H54 (cell line): ENCODE results near the gene MAPK10.
"Not testable (repeated sequence)": the region's sequence is repeated elsewhere in the genome, so short reads cannot be mapped to it uniquely, and the experiment has no call there.

Experiments
- DNase-seq: peaks from one replicate; pipeline ENCODE4 v3.0.0; 2011; ENCODE audit warnings: low spot score, mixed read lengths; ENCODE audit not compliant: insufficient read length
- FAIRE-seq: peaks from 3 replicates; lab custom pipeline; 2011; peaks lifted over from hg19 to GRCh38; lab: Jason Lieb, UNC
- POLR2A ChIP-seq: IDR thresholded peaks from 2 replicates; pipeline ENCODE4 v1.6.1; 2011; ENCODE audit warnings: low read depth, mild to moderate bottlenecking, low read length

Gene MAPK10

GRCh38 chr4:86366920-86367319 lies 7.1 kb upstream of the MAPK10 start:
- FAIRE-seq (no peak), DNase-seq (no peak)

GRCh38 chr4:86362510-86362909 lies 2.7 kb upstream of the MAPK10 start:
- no peak for TF ChIP-seq POLR2A
- FAIRE-seq (no peak), DNase-seq (no peak)

More at GRCh38 chr4:86366920-86367319, 7.1 kb upstream of the MAPK10 start:
- TF ChIP-seq POLR2A: no peak

GRCh38 chr4:86358257-86358656 lies 1.6 kb downstream of the MAPK10 start:
- TF ChIP-seq POLR2A: no peak
- DNase-seq: no peak
- FAIRE-seq: no peak

- DNase-seq (no peak), FAIRE-seq (no peak)
- no peak for TF ChIP-seq POLR2A
Observed at GRCh38 chr4:86357608-86358007, 2.2 kb downstream of the MAPK10 start.

GRCh38 chr4:86356425-86357210 lies 3.2 kb downstream of the MAPK10 start:
- FAIRE-seq (no peak), DNase-seq (no peak)
- no peak for TF ChIP-seq POLR2A

- no peak for TF ChIP-seq POLR2A
- FAIRE-seq (no peak), DNase-seq (no peak)
Observed at GRCh38 chr4:86354390-86354789, 5.5 kb downstream of the MAPK10 start.

GRCh38 chr4:86346320-86346719 lies 13.5 kb downstream of the MAPK10 start:
- TF ChIP-seq POLR2A: no peak
- no peak for DNase-seq

GRCh38 chr4:86344127-86344526 lies 15.7 kb downstream of the MAPK10 start:
- TF ChIP-seq POLR2A: no peak
- DNase-seq (no peak), FAIRE-seq (no peak)

More at GRCh38 chr4:86346320-86346719, 13.5 kb downstream of the MAPK10 start:
- FAIRE-seq: no peak

- DNase-seq (peak; percentile 20), FAIRE-seq (peak; percentile 89)
- no peak for TF ChIP-seq POLR2A
Observed at GRCh38 chr4:86338989-86339388, 20.9 kb downstream of the MAPK10 start.

GRCh38 chr4:86338521-86338920 lies 21.3 kb downstream of the MAPK10 start:
- TF ChIP-seq POLR2A: no peak
- DNase-seq (no peak), FAIRE-seq (no peak)

GRCh38 chr4:86334020-86334750 lies 25.7 kb downstream of the MAPK10 start:
- TF ChIP-seq POLR2A: no peak
- FAIRE-seq (no peak), DNase-seq (no peak)

- no peak for DNase-seq
- FAIRE-seq: no peak
- no peak for TF ChIP-seq POLR2A
Observed at GRCh38 chr4:86333236-86333635, 26.6 kb downstream of the MAPK10 start.

GRCh38 chr4:86330961-86331742 lies 28.7 kb downstream of the MAPK10 start:
- DNase-seq (no peak), FAIRE-seq (no peak)
- TF ChIP-seq POLR2A: no peak

GRCh38 chr4:86330411-86330810 lies 29.4 kb downstream of the MAPK10 start:
- not testable (repeated sequence) for FAIRE-seq, DNase-seq
